IMR-90 (cell line): ENCODE data around the gene RNF225.

ENCODE experiments used
- CTCF ChIP-seq: conservative IDR thresholded peaks from 2 replicates; pipeline ENCODE4 v1.5.1; 2012; ENCODE audit warnings: mild to moderate bottlenecking, low read depth, low read length, improper control_type of control experiment
- MXI1 ChIP-seq: IDR thresholded peaks from 2 replicates; pipeline ENCODE4 v1.6.1; 2012; ENCODE audit warnings: low read depth, mild to moderate bottlenecking, low read length, moderate library complexity, borderline replicate concordance
- POLR2A ChIP-seq: IDR thresholded peaks from 2 replicates; pipeline ENCODE4 v1.6.1; 2012; ENCODE audit warnings: mild to moderate bottlenecking, low read depth, low read length
- RCOR1 ChIP-seq: IDR thresholded peaks from 2 replicates; pipeline ENCODE4 v1.6.1; 2012; ENCODE audit warnings: mild to moderate bottlenecking, low read length, improper control_type of control experiment; ENCODE audit not compliant: insufficient replicate concordance
- TF ChIP-seq, protein P1 (sequence below): fragments of 150-350 bp; IDR thresholded peaks from 2 replicates; pipeline ENCODE4 v1.6.1; 2016; ENCODE audit warnings: low read depth, mild to moderate bottlenecking, low read length, moderate library complexity, borderline replicate concordance

GRCh38 chr19:58407658-58408151 is 12.2 kb downstream of the RNF225 start:
- TF ChIP-seq POLR2A: no peak
- TF ChIP-seq, protein P1, sequence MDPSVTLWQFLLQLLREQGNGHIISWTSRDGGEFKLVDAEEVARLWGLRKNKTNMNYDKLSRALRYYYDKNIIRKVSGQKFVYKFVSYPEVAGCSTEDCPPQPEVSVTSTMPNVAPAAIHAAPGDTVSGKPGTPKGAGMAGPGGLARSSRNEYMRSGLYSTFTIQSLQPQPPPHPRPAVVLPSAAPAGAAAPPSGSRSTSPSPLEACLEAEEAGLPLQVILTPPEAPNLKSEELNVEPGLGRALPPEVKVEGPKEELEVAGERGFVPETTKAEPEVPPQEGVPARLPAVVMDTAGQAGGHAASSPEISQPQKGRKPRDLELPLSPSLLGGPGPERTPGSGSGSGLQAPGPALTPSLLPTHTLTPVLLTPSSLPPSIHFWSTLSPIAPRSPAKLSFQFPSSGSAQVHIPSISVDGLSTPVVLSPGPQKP: no peak
- no peak for TF ChIP-seq CTCF
- no peak for TF ChIP-seq RCOR1
- no peak for TF ChIP-seq MXI1
